HT1080 (cell line): ENCODE data around the gene FOSL1. TPM values are rescaled to one million over a fixed set of nuclear protein-coding genes. Genes with fewer than 3 reads are reported as not detected.

Experiments
- DNase-seq: peaks from one replicate; pipeline ENCODE4 v3.0.0-alpha.2; 2015; ENCODE audit warnings: low read depth
- total RNA-seq: library from RNA; depleted of rRNA; stranded (reverse); fragments of >200 nt; shearing (Covaris generic); gene quantifications from 2 replicates; pipeline ENCODE4 v1.2.3, GENCODE V29; 2014

FOSL1 gene
- total RNA-seq, 1 experiment from 2014 or later, result 374 TPM

- no peak for DNase-seq
These were observed 35.3 kb downstream of the FOSL1 start for GRCh38 chr11:65864706-65865471.

GRCh38 chr11:65863889-65864705 lies 36.1 kb downstream of the FOSL1 start:
- DNase-seq, result no peak

- DNase-seq, result no peak
These were observed 37.0 kb downstream of the FOSL1 start for GRCh38 chr11:65862941-65863888.

- no peak for DNase-seq
These were observed 37.9 kb downstream of the FOSL1 start for GRCh38 chr11:65862191-65862735.

- DNase-seq, result no peak
These were observed 38.5 kb downstream of the FOSL1 start for GRCh38 chr11:65861533-65862183.

GRCh38 chr11:65861165-65861505 lies 39.1 kb downstream of the FOSL1 start:
- no peak for DNase-seq

- DNase-seq, result peak; percentile 99
These were observed 39.7 kb downstream of the FOSL1 start, which contains the start of gene MUS81 for GRCh38 chr11:65860278-65861164. MUS81 (plus strand) TSS chr11:65860433; CDS start chr11:65860754, 321 bp downstream.

GRCh38 chr11:65859812-65860277 lies 40.3 kb downstream of the FOSL1 start:
- DNase-seq, result no peak

- DNase-seq, result peak; percentile 100
These were observed 40.9 kb downstream of the FOSL1 start for GRCh38 chr11:65859095-65859811.

- DNase-seq, result no peak
These were observed 41.5 kb downstream of the FOSL1 start for GRCh38 chr11:65858681-65859087.

- DNase-seq, result peak; percentile 99
These were observed 42.1 kb downstream of the FOSL1 start, which contains the start of gene CFL1 for GRCh38 chr11:65857853-65858680. CFL1 (minus strand) TSS chr11:65858180; CDS start chr11:65858099, 81 bp downstream.

GRCh38 chr11:65857500-65857852 lies 42.7 kb downstream of the FOSL1 start:
- DNase-seq, result no peak

- peak; percentile 75 for DNase-seq
These were observed 43.3 kb downstream of the FOSL1 start for GRCh38 chr11:65856689-65857499.

GRCh38 chr11:65855927-65856363 lies 44.2 kb downstream of the FOSL1 start:
- DNase-seq, result no peak

GRCh38 chr11:65854852-65855837 lies 45.0 kb downstream of the FOSL1 start:
- DNase-seq, result no peak
